Neuronal stem cell (in vitro differentiated cells): ENCODE data around the gene CELSR3.

ENCODE experiments used
- DNase-seq: peaks from one replicate; pipeline ENCODE4 v3.0.0-alpha.2; 2013; ENCODE audit warnings: low spot score
- H2AFZ ChIP-seq: one replicate; pipeline ENCODE4 v1.6.1; 2013; ENCODE audit warnings: mild to moderate bottlenecking, low read length, inconsistent platforms
- H2AK5ac ChIP-seq: 2 replicates; pipeline ENCODE4 v1.6.1; 2013; ENCODE audit warnings: low read depth, mild to moderate bottlenecking, inconsistent platforms, low read length, moderate library complexity, mixed read lengths
- H2BK120ac ChIP-seq: 2 replicates; pipeline ENCODE4 v1.6.1; 2013; ENCODE audit warnings: low read depth, mild to moderate bottlenecking, inconsistent platforms, low read length, moderate library complexity, mixed read lengths
- H2BK12ac ChIP-seq: one replicate; pipeline ENCODE4 v1.6.1; 2013; ENCODE audit warnings: low read length, inconsistent platforms
- H2BK15ac ChIP-seq: 2 replicates; pipeline ENCODE4 v1.6.1; 2013; ENCODE audit warnings: mild to moderate bottlenecking, low read length, inconsistent platforms, mixed read lengths
- H2BK5ac ChIP-seq: one replicate; pipeline ENCODE4 v1.6.1; 2013; ENCODE audit warnings: inconsistent platforms, mild to moderate bottlenecking, low read length, moderate library complexity
- H3K14ac ChIP-seq: one replicate; pipeline ENCODE4 v1.6.1; 2013; ENCODE audit warnings: low read length, inconsistent platforms
- H3K18ac ChIP-seq: 2 replicates; pipeline ENCODE4 v1.6.1; 2013; ENCODE audit warnings: low read length, inconsistent platforms
- H3K23ac ChIP-seq: 2 replicates; pipeline ENCODE4 v1.6.1; 2013; ENCODE audit warnings: low read depth, mild to moderate bottlenecking, mixed read lengths, low read length, inconsistent platforms; ENCODE audit not compliant: poor library complexity
- H3K27ac ChIP-seq: replicated peaks from 3 replicates; pipeline ENCODE4 v1.5.1; 2013; ENCODE audit warnings: low read length, inconsistent platforms
- H3K27me3 ChIP-seq, 3 experiments: 2 replicates each; pipeline ENCODE4 v1.6.1; 2013; ENCODE audit warnings: low read length in 3 of 3, mild to moderate bottlenecking in 2 of 3, inconsistent platforms in 1 of 3, low read depth in 1 of 3, mixed read lengths in 1 of 3, moderate library complexity in 1 of 3; ENCODE audit not compliant: control insufficient read depth in 3 of 3, insufficient read depth in 3 of 3
- H3K36me3 ChIP-seq, 2 donors: replicated peaks in 1 of 2; 2 replicates each; pipeline ENCODE4 v1.6.1; 2013; ENCODE audit warnings: low read length in 2 of 2; ENCODE audit not compliant: control insufficient read depth in 2 of 2, insufficient read depth in 2 of 2
- H3K4ac ChIP-seq: 2 replicates; pipeline ENCODE4 v1.6.1; 2013; ENCODE audit warnings: inconsistent platforms, mild to moderate bottlenecking, low read length, moderate library complexity
- H3K4me1 ChIP-seq, 2 donors: 1 replicate in 1 of 2; 2 replicates in 1 of 2; pipeline ENCODE4 v1.6.1; 2013; ENCODE audit warnings: low read length in 2 of 2, low read depth in 1 of 2; ENCODE audit not compliant: control insufficient read depth in 2 of 2, insufficient read depth in 1 of 2
- H3K4me2 ChIP-seq: one replicate; pipeline ENCODE4 v1.6.1; 2013; ENCODE audit warnings: mild to moderate bottlenecking, low read length, inconsistent platforms; ENCODE audit not compliant: insufficient read depth, poor library complexity, severe bottlenecking
- H3K4me3 ChIP-seq, 2 donors: 2 replicates each; pipeline ENCODE4 v1.5.1; 2013; ENCODE audit warnings: low read length in 2 of 2, mild to moderate bottlenecking in 2 of 2, inconsistent platforms in 1 of 2, moderate library complexity in 1 of 2
- H3K79me1 ChIP-seq: one replicate; pipeline ENCODE4 v1.6.1; 2013; ENCODE audit warnings: low read depth, mild to moderate bottlenecking, inconsistent platforms, low read length, moderate library complexity
- H3K9ac ChIP-seq: one replicate; pipeline ENCODE4 v1.6.1; 2013; ENCODE audit warnings: mild to moderate bottlenecking, low read depth, low read length, inconsistent platforms; ENCODE audit not compliant: poor library complexity
- H3K9me3 ChIP-seq, 2 donors: replicated peaks in 1 of 2; 2 replicates each; pipeline versions ENCODE3 to v1.6.1; 2013; ENCODE audit warnings: low read length in 2 of 2, mild to moderate bottlenecking in 2 of 2, inconsistent platforms in 1 of 2, low read depth in 1 of 2, mixed read lengths in 1 of 2, moderate library complexity in 1 of 2; ENCODE audit not compliant: control insufficient read depth in 2 of 2, insufficient read depth in 1 of 2
- H4K8ac ChIP-seq: one replicate; pipeline ENCODE4 v1.6.1; 2013; ENCODE audit warnings: low read depth, mild to moderate bottlenecking, inconsistent platforms, low read length, moderate library complexity
- H4K91ac ChIP-seq: one replicate; pipeline ENCODE4 v1.6.1; 2013; ENCODE audit warnings: low read length, low read depth, mild to moderate bottlenecking, inconsistent platforms; ENCODE audit not compliant: poor library complexity
- WGBS, 2 donors: extraction: QIAGEN DNeasy Blood & Tissue Kit; methylation state at CpG; one replicate each; pipeline ENCODE4 v1.1.7; 2013; ENCODE audit warnings: missing lambda C conversion rate in 2 of 2, mixed read lengths in 1 of 2; ENCODE audit not compliant: insufficient read length in 2 of 2, insufficient replicate concordance in 1 of 2; ENCODE audit errors: extremely low coverage in 2 of 2; 5-methylcytosine and 5-hydroxymethylcytosine counted together

CELSR3 gene

GRCh38 chr3:48664929-48665328 is 2.2 kb upstream of the CELSR3 start:
- H3K23ac ChIP-seq, result no peak overlapping the region

GRCh38 chr3:48664313-48664644 is 1.6 kb upstream of the CELSR3 start:
- H2BK5ac ChIP-seq, result no peak overlapping the region
- peaks cover 1% of the 10 kb centered on the region for H3K79me1 ChIP-seq
- H3K27me3 ChIP-seq, result no peaks in the 10 kb centered on the region
- no peak overlapping the region for H2BK120ac ChIP-seq
- H2BK12ac ChIP-seq, result no peak overlapping the region
- H3K14ac ChIP-seq, result no peak overlapping the region
- no CpG with 5 or more reads among the region's 11 CpGs for WGBS, 2 donors
- no peak overlapping the region for H2BK15ac ChIP-seq
- peaks cover 24 to 42% of the 10 kb centered on the region in 2 donors for H3K36me3 ChIP-seq
- H2AK5ac ChIP-seq, result peak overlapping the region; percentile 66
- H3K4me3 ChIP-seq, result peak overlapping the region in 1 of 2 donors; percentile 79
- peak overlapping the region; percentile 93 for H2AFZ ChIP-seq
- peaks cover 5% of the 10 kb centered on the region in 2 donors for H3K4me1 ChIP-seq
- H4K91ac ChIP-seq, result no peak overlapping the region
- H3K18ac ChIP-seq, result no peak overlapping the region
- DNase-seq, result no peak
- no peak overlapping the region for H3K4me2 ChIP-seq
- peaks cover 6 to 17% of the 10 kb centered on the region in 2 donors for H3K9me3 ChIP-seq
- H3K23ac ChIP-seq, result no peak overlapping the region
- no peak overlapping the region for H3K9ac ChIP-seq
- no peak overlapping the region for H3K4ac ChIP-seq
- H3K27ac ChIP-seq, result peak overlapping the region; percentile 20
- no peak overlapping the region for H4K8ac ChIP-seq

More at GRCh38 chr3:48664929-48665328, 2.2 kb upstream of the CELSR3 start:
- Histone ChIP-seq H4K91ac (no peak overlapping the region), H3K4me2 (no peak overlapping the region), H3K9me3 (peaks cover 6 to 13% of the 10 kb centered on the region in 2 donors), H4K8ac (no peak overlapping the region), H3K4ac (no peak overlapping the region), H3K4me1 (peaks cover 5% of the 10 kb centered on the region in 2 donors), H3K79me1 (peaks cover 1% of the 10 kb centered on the region), H3K27ac (peak overlapping the region; percentile 49), H3K14ac (no peak overlapping the region), H3K9ac (peak overlapping the region; percentile 70), H3K36me3 (peaks cover 18 to 42% of the 10 kb centered on the region in 2 donors), H2AFZ (no peak overlapping the region), H3K4me3 (no peak overlapping the region), H2BK5ac (peak overlapping the region; percentile 60), H2AK5ac (peak overlapping the region; percentile 66), H3K18ac (no peak overlapping the region), H2BK120ac (no peak overlapping the region), H2BK15ac (no peak overlapping the region), H3K27me3 (no peaks in the 10 kb centered on the region), H2BK12ac (no peak overlapping the region)
- no CpG with 5 or more reads among the region's 4 CpGs for WGBS, 2 donors
- DNase-seq, result no peak

GRCh38 chr3:48663489-48664312 is 1.0 kb upstream of the CELSR3 start:
- Histone ChIP-seq H4K91ac (no peak overlapping the region), H2AFZ (peak overlapping the region; percentile 93)
- WGBS, 2 donors, result no CpG with 5 or more reads among the region's 66 CpGs

GRCh38 chr3:48662145-48662752 is 437 bp downstream of the CELSR3 start:
- peak overlapping the region; percentile 79 to 85 for H3K4me3 ChIP-seq
- peaks cover 6 to 24% of the 10 kb centered on the region in 2 donors for H3K9me3 ChIP-seq
- peak overlapping the region; percentile 94 for H3K4me2 ChIP-seq
- no peak overlapping the region for H4K91ac ChIP-seq
- no peak overlapping the region for H2BK5ac ChIP-seq
- peak overlapping the region; percentile 15 for H3K18ac ChIP-seq
- H3K9ac ChIP-seq, result no peak overlapping the region
- no peak overlapping the region for H3K23ac ChIP-seq
- WGBS, 2 donors, result no CpG with 5 or more reads among the region's 46 CpGs
- peaks cover 1% of the 10 kb centered on the region for H3K79me1 ChIP-seq
- H2AFZ ChIP-seq, result peak overlapping the region; percentile 93
- peaks cover 32 to 63% of the 10 kb centered on the region in 2 donors for H3K36me3 ChIP-seq
- no peak overlapping the region for H4K8ac ChIP-seq
- no peak overlapping the region for H2BK120ac ChIP-seq
- no peak overlapping the region for H3K4ac ChIP-seq
- no peak for DNase-seq
- H3K27me3 ChIP-seq, result no peaks in the 10 kb centered on the region
- peak overlapping the region; percentile 41 for H2AK5ac ChIP-seq
- no peak overlapping the region for H2BK15ac ChIP-seq
- peaks cover 5% of the 10 kb centered on the region in 2 donors for H3K4me1 ChIP-seq
- no peak overlapping the region for H2BK12ac ChIP-seq
- H3K27ac ChIP-seq, result no peak overlapping the region
- H3K14ac ChIP-seq, result no peak overlapping the region

More at GRCh38 chr3:48663489-48664312, 1.0 kb upstream of the CELSR3 start:
- H3K4me2 ChIP-seq, result peak overlapping the region; percentile 94
- no peaks in the 10 kb centered on the region for H3K27me3 ChIP-seq
- peak; percentile 99 for DNase-seq
- H3K4ac ChIP-seq, result no peak overlapping the region
- H2BK15ac ChIP-seq, result peak overlapping the region; percentile 83
- no peak overlapping the region for H2BK12ac ChIP-seq
- peak overlapping the region; percentile 39 for H3K14ac ChIP-seq
- H3K4me3 ChIP-seq, result peak overlapping the region; percentile 79 to 85
- peak overlapping the region; percentile 7 for H2BK5ac ChIP-seq
- H3K18ac ChIP-seq, result peak overlapping the region; percentile 98
- H3K4me1 ChIP-seq, result peaks cover 5% of the 10 kb centered on the region in 2 donors
- H2AK5ac ChIP-seq, result peak overlapping the region; percentile 63
- peak overlapping the region; percentile 38 for H2BK120ac ChIP-seq
- H3K79me1 ChIP-seq, result peaks cover 1% of the 10 kb centered on the region
- peak overlapping the region; percentile 89 for H3K9ac ChIP-seq
- H3K9me3 ChIP-seq, result peaks cover 6 to 22% of the 10 kb centered on the region in 2 donors
- H3K23ac ChIP-seq, result peak overlapping the region; percentile 87
- H4K8ac ChIP-seq, result no peak overlapping the region
- peaks cover 28 to 48% of the 10 kb centered on the region in 2 donors for H3K36me3 ChIP-seq
- peak overlapping the region; percentile 99 for H3K27ac ChIP-seq
